Esophagus (tissue), 2 donors: Measurements from ENCODE around the gene ALG1. TPM values are rescaled to one million over a fixed set of nuclear protein-coding genes. Genes with fewer than 3 reads are reported as not detected.

Experiments used
- H3K27ac ChIP-seq, 2 donors: one replicate each; pipeline ENCODE4 v1.5.1; 2013; ENCODE audit warnings: low read depth in 2 of 2, mild to moderate bottlenecking in 2 of 2, inconsistent platforms in 1 of 2, low read length in 1 of 2, moderate library complexity in 1 of 2
- H3K27me3 ChIP-seq, 2 donors: one replicate each; pipeline ENCODE4 v1.6.1; 2013; ENCODE audit warnings: low read length in 2 of 2, control low read depth in 1 of 2, mild to moderate bottlenecking in 1 of 2; ENCODE audit not compliant: insufficient read depth in 2 of 2, control insufficient read depth in 1 of 2
- H3K36me3 ChIP-seq, 2 donors: one replicate each; pipeline ENCODE4 v1.6.1; 2013; ENCODE audit warnings: low read length in 1 of 2; ENCODE audit not compliant: control insufficient read depth in 2 of 2, insufficient read depth in 2 of 2
- H3K4me1 ChIP-seq, 2 donors: one replicate each; pipeline ENCODE4 v1.6.1; 2013; ENCODE audit warnings: low read length in 1 of 2; ENCODE audit not compliant: control insufficient read depth in 2 of 2, insufficient read depth in 2 of 2
- H3K4me3 ChIP-seq, 2 donors: one replicate each; pipeline ENCODE4 v1.5.1; 2013; ENCODE audit warnings: low read length in 2 of 2, mild to moderate bottlenecking in 2 of 2, low read depth in 1 of 2, moderate library complexity in 1 of 2
- H3K9me3 ChIP-seq, 2 donors: one replicate each; pipeline ENCODE4 v1.6.1; 2013; ENCODE audit warnings: mild to moderate bottlenecking in 2 of 2, low read depth in 1 of 2, low read length in 1 of 2, moderate library complexity in 1 of 2; ENCODE audit not compliant: control insufficient read depth in 2 of 2, insufficient read depth in 1 of 2
- WGBS, 2 donors: extraction: QIAGEN DNeasy Blood & Tissue Kit; methylation state at CpG; one replicate each; pipeline ENCODE4 v1.1.7; 2013; 5-methylcytosine and 5-hydroxymethylcytosine counted together
- polyA plus RNA-seq, 2 donors: library from polyadenylated mRNA; stranded (reverse); fragments of 200-250 nt; gene quantifications; one replicate each; pipeline ENCODE4 v1.2.3, GENCODE V29; 2013
- donor health status: healthy with polysubstance abuse.
- donor health status: Bipolar disorder and iron deficiency.

ALG1 gene
- polyA plus RNA-seq, 2 donors: 7.6 to 12.5 TPM

DNA sequence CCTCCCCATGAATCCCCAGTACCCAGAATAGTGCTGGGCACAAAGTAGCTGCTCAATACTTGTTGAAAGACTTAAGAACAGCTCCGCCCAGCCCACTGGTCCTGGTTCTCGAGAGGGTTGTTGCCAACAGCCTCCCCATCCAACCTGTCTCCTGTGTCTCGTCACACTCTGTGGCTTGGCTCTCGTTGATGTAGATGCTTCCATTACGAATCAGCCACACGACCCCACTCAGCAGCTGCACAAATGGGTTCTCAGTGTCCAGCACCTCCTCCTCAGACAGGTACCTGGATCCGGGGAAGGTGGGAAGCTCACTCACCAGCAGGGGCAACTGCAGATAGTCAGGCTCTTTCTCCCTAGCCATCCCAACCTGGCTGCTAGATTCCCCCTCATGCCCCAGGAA, 40.0 kb upstream of the ALG1 start:
- WGBS, 2 donors: 75 to 83% methylated on average over 7 of the region's 7 CpGs
- Histone ChIP-seq H3K27ac (no peak overlapping the region), H3K4me3 (no peak overlapping the region), H3K4me1 (peaks cover 0 to 3% of the 10 kb centered on the region in 2 donors), H3K36me3 (peaks cover 0 to 21% of the 10 kb centered on the region in 2 donors), H3K27me3 (no peaks in the 10 kb centered on the region), H3K9me3 (no peaks in the 10 kb centered on the region)

DNA sequence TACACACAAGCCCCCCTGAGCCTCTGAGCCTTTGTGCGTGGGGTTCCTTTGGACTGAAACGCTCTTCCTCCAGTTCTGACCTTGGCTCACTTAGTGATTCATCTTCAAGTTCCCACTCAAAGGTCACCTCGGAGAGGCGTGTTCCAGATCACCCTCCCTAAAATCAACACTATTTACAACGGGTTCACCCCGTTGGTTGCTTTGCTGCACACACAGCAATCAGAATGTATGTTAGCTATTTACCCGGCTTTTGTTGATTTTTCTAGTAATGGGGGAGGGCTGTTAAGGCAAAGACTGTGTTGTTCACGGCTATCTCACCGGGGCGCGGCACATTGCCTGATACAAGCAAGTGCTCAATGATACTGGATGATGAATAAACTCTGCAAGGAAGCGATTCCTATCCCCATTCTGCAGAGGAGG, 38.9 kb upstream of the ALG1 start:
- peak overlapping the region in 1 of 2 donors; percentile 51 for H3K27ac ChIP-seq
- no peaks in the 10 kb centered on the region for H3K27me3 ChIP-seq
- H3K4me3 ChIP-seq: peak overlapping the region; percentile 70 to 93
- peaks cover 0 to 3% of the 10 kb centered on the region in 2 donors for H3K4me1 ChIP-seq
- H3K36me3 ChIP-seq: peaks cover 0 to 14% of the 10 kb centered on the region in 2 donors
- 29 to 33% methylated on average over 12 of the region's 12 CpGs for WGBS, 2 donors
- no peaks in the 10 kb centered on the region for H3K9me3 ChIP-seq

DNA sequence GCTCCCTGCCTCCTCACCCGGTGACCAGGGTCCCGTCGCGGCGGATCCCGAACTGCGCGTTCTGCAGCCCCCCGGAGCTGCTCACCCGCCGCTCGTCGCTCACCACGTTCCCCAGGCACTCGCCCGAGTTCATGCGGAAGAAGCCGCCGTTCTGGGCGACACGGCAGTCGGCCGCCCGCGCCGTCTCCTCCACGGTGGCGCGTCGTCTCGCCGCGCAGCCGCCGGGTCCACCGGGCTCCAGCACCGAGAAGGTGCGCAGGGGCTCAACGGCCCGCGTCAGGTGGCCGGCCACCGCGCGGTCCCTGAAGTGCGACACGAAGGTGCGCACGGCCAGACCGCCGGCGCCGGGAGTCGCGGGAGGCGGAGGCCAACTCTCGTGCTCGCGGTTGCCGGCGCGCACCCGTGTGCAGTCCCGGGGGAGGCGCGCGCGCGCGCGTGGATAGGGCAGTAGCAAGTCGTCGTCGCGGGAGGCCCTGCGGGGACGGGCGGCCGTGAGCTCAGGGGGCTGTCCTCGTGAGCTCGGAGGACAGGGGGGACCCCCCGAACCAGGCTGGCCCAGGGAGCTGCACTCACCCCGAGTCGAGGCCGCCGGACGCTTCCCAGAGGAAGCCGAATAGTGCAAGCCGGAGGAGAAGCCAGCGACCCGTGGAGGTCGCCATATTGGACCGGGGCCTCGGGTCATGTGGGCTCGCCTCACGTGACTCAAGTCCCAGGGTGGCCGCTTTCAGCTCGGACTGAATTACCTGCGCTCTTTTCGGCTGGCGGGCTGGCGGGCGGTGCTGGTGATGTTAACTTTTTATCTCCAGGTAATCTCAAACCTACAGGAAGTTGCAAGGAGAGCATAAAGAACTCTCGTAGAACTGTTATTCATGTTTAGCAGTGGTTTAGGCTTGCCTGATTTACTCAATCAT, 38.1 kb upstream of the ALG1 start, which contains the start of gene NAGPA:
TSS of gene NAGPA (minus strand) at position 680 of the 911 bp plus-strand sequence. CDS start at position 659, 21 bp downstream.
- Histone ChIP-seq H3K4me1 (peaks cover 0 to 3% of the 10 kb centered on the region in 2 donors), H3K27ac (peak within 1 kb of the TSS; percentile 57 to 78), H3K4me3 (peak within 1 kb of the TSS; percentile 70 to 93), H3K9me3 (no peaks in the 10 kb centered on the region), H3K27me3 (no peaks in the 10 kb centered on the region), H3K36me3 (peaks cover 0 to 10% of the 10 kb centered on the region in 2 donors)
- WGBS, 2 donors: 0 to 1% methylated on average over 87 to 104 of the region's 104 CpGs

DNA sequence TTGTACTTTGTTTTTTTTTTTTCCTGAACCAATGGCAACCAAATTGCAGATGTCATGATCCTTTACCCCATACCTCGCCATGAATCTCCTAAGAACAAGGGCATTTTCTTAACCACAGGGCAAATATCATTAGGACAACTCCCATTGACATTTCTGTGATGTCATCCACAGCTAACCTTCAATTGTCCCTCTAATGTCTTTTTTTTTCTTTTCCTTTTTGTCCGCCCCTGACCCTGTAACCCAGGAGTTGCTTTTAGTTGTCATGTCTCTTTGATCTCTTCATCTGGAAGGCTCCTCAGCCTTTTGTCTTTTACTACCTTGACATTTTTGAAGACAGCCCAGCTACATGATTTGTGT, 37.5 kb upstream of the ALG1 start:
- Histone ChIP-seq H3K4me3 (peak overlapping the region in 1 of 2 donors; percentile 70), H3K27ac (peak overlapping the region in 1 of 2 donors; percentile 57), H3K36me3 (peaks cover 0 to 6% of the 10 kb centered on the region in 2 donors), H3K9me3 (no peaks in the 10 kb centered on the region), H3K4me1 (peaks cover 0 to 3% of the 10 kb centered on the region in 2 donors), H3K27me3 (no peaks in the 10 kb centered on the region)
- 12 to 14% methylated on average over 2 of the region's 2 CpGs for WGBS, 2 donors

DNA sequence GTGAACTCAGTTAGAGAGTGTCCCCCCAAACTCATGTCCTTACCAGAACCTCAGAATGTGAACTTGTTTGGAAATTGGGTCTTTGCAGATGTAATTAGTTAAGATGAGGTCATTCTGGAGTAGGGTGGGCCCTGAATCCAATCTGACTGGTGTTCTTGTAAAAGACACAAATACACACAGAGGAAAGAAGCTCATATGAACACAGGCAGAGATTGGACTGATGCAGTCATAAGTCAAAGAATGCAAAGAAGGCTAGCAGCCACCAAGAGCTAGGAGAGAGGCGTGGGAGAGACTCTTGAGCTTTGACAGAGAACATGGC, 35.8 kb upstream of the ALG1 start:
- peaks cover 0 to 3% of the 10 kb centered on the region in 2 donors for H3K4me1 ChIP-seq
- no peak overlapping the region for H3K27ac ChIP-seq
- WGBS, 2 donors: 73 to 81% methylated on average over 1 of the region's 1 CpG
- no peaks in the 10 kb centered on the region for H3K27me3 ChIP-seq
- H3K36me3 ChIP-seq: peaks cover 0 to 4% of the 10 kb centered on the region in 2 donors
- H3K4me3 ChIP-seq: no peak overlapping the region
- H3K9me3 ChIP-seq: no peaks in the 10 kb centered on the region

DNA sequence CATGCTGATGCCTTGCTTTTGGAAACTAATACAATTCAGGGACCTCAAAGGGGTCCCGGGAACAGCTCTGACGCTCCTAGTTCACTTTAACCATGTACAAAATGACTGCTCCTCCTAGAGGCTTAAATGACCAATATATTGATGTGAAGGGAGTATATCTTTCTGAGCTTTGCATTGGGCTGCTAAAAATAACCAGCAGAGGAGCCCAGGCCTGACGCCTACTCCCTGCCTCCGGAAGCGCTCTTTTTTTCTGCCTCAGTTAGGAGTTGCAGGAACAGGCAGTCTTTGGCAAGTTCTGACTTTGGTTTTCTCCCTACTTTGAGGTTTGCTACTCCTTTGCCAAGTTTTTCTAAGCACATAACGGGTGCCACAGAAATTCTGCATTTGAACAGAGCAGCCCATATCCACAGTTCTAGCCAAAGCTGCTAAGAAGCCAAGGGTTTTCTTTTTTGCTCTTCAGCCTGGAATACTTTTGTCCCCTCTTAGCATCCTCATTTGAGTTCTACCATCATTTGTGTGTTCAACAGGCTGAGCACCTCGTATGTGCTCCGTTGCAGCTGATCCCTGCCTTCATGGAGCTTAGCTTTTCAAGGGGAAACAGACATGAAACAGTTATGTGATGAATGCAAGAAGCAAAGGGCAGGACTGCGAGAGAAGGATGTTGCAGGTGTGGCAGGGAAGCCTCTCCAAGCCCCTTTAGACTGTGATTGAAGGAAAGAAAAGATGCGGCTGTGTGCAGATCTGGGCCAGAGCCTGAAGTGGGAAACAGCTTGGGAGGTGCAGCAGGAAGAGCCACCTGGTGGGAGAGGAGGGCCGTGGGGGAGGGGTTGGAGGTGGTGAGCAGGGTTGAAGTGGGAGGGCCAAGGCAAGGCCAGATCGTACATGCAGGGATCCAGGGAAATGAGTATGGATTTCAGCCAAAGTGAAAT, 35.2 kb upstream of the ALG1 start:
- H3K9me3 ChIP-seq: no peaks in the 10 kb centered on the region
- no peaks in the 10 kb centered on the region for H3K27me3 ChIP-seq
- WGBS, 2 donors: 37 to 50% methylated on average over 12 of the region's 12 CpGs
- H3K4me3 ChIP-seq: no peak overlapping the region
- H3K36me3 ChIP-seq: peaks cover 0 to 2% of the 10 kb centered on the region in 2 donors
- H3K27ac ChIP-seq: no peak overlapping the region
- H3K4me1 ChIP-seq: peaks cover 0 to 3% of the 10 kb centered on the region in 2 donors

DNA sequence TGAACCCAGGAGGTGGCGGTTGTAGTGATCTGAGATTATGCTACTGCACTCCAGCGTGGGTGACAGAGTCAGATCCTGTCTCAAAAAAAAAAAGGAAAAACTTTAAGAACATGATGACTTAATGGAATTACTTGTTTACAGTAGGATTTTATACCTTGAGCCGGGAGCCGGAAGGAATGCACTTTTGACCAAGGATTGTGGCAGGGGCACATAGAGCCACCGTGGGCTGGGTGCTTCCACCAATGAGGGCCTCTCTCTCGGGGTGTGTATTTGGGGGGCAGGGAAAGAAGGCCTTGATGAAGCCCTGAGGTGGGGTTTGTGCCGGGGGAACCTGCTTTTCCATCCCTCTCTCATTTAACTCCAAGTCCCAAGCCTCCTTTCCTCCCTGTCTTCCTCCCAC, 31.2 kb upstream of the ALG1 start:
- Histone ChIP-seq H3K27me3 (peaks cover 0 to 3% of the 10 kb centered on the region in 2 donors), H3K4me3 (no peak overlapping the region), H3K4me1 (no peaks in the 10 kb centered on the region), H3K27ac (no peak overlapping the region), H3K36me3 (no peaks in the 10 kb centered on the region), H3K9me3 (no peaks in the 10 kb centered on the region)
- 57 to 58% methylated on average over 7 of the region's 7 CpGs for WGBS, 2 donors

DNA sequence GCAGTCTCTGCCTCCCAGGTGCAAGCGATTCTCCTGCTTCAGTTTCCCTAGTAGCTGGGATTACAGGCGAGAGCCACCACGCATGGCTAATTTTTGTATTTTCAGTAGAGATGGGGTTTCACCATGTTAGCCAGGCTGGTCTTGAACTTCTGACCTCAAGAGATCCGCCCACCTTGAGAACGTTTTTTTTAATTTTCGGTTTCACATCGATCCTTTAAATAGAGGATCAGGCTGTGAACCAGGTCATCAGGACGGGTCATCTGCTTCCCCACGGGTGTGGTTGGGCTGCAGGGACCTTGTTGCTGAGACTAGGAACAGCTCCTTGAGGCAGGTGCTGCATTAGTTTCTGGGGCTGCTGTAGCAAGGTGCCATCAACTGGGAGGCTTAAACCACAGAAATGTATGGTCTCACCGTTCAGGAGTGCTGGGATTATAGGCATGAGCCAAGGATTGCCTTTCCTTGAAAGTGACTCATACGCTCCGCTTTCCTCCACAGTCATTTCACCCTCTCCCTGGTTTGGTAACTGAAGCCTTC, 30.0 kb upstream of the ALG1 start:
- Histone ChIP-seq H3K9me3 (no peaks in the 10 kb centered on the region), H3K4me3 (no peak overlapping the region), H3K4me1 (no peaks in the 10 kb centered on the region), H3K36me3 (no peaks in the 10 kb centered on the region), H3K27me3 (peaks cover 0 to 3% of the 10 kb centered on the region in 2 donors), H3K27ac (no peak overlapping the region)
- WGBS, 2 donors: 57 to 61% methylated on average over 12 of the region's 12 CpGs

DNA sequence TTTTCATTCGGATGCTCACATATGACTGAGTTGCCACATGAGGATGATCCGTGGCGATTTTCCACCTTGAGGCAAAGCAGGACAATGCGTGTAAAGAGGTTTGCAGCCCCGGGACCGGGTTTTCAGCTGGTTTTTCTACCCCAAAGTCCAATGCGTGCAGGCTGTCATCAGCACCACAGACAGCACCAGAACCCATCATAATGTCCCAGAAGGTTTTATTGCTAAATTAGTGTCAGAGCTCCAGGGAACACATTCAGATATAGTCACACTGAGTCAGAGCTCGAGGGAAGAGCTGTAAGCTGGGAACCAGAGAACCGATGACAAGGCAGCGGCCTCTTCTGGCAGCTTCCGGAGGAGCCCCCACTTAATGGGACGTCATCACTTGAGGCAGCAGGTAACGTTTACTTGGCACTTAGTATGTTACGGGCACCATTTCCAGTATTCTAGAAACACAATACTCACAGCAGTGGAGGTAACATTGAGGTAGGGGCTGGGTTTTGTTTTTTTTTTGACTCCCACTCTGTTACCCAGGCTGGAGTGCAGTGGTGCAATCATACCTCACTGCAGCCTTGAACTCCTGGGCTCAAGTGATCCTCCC, 29.0 kb upstream of the ALG1 start:
- H3K36me3 ChIP-seq: no peaks in the 10 kb centered on the region
- no peak overlapping the region for H3K27ac ChIP-seq
- peaks cover 0 to 3% of the 10 kb centered on the region in 2 donors for H3K27me3 ChIP-seq
- H3K4me3 ChIP-seq: no peak overlapping the region
- no peaks in the 10 kb centered on the region for H3K9me3 ChIP-seq
- WGBS, 2 donors: 72 to 74% methylated on average over 14 of the region's 14 CpGs
- no peaks in the 10 kb centered on the region for H3K4me1 ChIP-seq
